WTC11 (cell line): Measurements from ENCODE around the gene PRKCB.

Experiments used
- CREB1 ChIP-seq: sonication (generic); formaldehyde crosslinking; IDR thresholded peaks from 2 replicates; pipeline ENCODE4 v1.8.0; 2023; ENCODE audit warnings: mild to moderate bottlenecking, missing genetic modification reagents
- KAT7 ChIP-seq: sonication (generic); formaldehyde crosslinking; IDR thresholded peaks from 2 replicates; pipeline ENCODE4 v1.8.1; 2023; ENCODE audit warnings: missing genetic modification reagents, mild to moderate bottlenecking, borderline replicate concordance
- MXD4 ChIP-seq: fragments of 250-450 bp; sonication (Bioruptor Pico); IDR thresholded peaks from 2 replicates; pipeline ENCODE4 v1.8.0; 2021; ENCODE audit warnings: mild to moderate bottlenecking, moderate library complexity, borderline replicate concordance
- SP1 ChIP-seq: sonication (generic); formaldehyde crosslinking; conservative IDR thresholded peaks from 2 replicates; pipeline ENCODE4 v1.8.1; 2022; ENCODE audit warnings: missing genetic modification reagents
- TF ChIP-seq, protein P1 (sequence below): sonication (generic); formaldehyde crosslinking; IDR thresholded peaks from 2 replicates; pipeline ENCODE4 v1.8.1; 2023; ENCODE audit warnings: mild to moderate bottlenecking, moderate library complexity, missing genetic modification reagents
- TF ChIP-seq, protein P2 (sequence below): fragments of 200-600 bp; IDR thresholded peaks from 2 replicates; pipeline ENCODE4 v1.8.0; 2022; ENCODE audit warnings: antibody characterized with exemption
- TF ChIP-seq, protein P3 (sequence below): sonication (generic); formaldehyde crosslinking; IDR thresholded peaks from 2 replicates; pipeline ENCODE4 v1.8.1; 2022; ENCODE audit warnings: missing genetic modification reagents, borderline replicate concordance
- TF ChIP-seq, protein P4 (sequence below): sonication (generic); formaldehyde crosslinking; conservative IDR thresholded peaks from 2 replicates; pipeline ENCODE4 v1.8.1; 2022; ENCODE audit warnings: mild to moderate bottlenecking, missing genetic modification reagents
- TF ChIP-seq, protein P5 (sequence below): sonication (generic); formaldehyde crosslinking; IDR thresholded peaks from 2 replicates; pipeline ENCODE4 v1.8.1; 2023; ENCODE audit warnings: mild to moderate bottlenecking, missing genetic modification reagents, moderate library complexity

- TF ChIP-seq, protein P1, sequence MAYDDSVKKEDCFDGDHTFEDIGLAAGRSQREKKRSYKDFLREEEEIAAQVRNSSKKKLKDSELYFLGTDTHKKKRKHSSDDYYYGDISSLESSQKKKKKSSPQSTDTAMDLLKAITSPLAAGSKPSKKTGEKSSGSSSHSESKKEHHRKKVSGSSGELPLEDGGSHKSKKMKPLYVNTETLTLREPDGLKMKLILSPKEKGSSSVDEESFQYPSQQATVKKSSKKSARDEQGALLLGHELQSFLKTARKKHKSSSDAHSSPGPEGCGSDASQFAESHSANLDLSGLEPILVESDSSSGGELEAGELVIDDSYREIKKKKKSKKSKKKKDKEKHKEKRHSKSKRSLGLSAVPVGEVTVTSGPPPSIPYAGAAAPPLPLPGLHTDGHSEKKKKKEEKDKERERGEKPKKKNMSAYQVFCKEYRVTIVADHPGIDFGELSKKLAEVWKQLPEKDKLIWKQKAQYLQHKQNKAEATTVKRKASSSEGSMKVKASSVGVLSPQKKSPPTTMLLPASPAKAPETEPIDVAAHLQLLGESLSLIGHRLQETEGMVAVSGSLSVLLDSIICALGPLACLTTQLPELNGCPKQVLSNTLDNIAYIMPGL (CRISPR knock-in tag) = no peak
- TF ChIP-seq, protein P2, sequence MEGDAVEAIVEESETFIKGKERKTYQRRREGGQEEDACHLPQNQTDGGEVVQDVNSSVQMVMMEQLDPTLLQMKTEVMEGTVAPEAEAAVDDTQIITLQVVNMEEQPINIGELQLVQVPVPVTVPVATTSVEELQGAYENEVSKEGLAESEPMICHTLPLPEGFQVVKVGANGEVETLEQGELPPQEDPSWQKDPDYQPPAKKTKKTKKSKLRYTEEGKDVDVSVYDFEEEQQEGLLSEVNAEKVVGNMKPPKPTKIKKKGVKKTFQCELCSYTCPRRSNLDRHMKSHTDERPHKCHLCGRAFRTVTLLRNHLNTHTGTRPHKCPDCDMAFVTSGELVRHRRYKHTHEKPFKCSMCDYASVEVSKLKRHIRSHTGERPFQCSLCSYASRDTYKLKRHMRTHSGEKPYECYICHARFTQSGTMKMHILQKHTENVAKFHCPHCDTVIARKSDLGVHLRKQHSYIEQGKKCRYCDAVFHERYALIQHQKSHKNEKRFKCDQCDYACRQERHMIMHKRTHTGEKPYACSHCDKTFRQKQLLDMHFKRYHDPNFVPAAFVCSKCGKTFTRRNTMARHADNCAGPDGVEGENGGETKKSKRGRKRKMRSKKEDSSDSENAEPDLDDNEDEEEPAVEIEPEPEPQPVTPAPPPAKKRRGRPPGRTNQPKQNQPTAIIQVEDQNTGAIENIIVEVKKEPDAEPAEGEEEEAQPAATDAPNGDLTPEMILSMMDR = no peak
- TF ChIP-seq, protein P3, sequence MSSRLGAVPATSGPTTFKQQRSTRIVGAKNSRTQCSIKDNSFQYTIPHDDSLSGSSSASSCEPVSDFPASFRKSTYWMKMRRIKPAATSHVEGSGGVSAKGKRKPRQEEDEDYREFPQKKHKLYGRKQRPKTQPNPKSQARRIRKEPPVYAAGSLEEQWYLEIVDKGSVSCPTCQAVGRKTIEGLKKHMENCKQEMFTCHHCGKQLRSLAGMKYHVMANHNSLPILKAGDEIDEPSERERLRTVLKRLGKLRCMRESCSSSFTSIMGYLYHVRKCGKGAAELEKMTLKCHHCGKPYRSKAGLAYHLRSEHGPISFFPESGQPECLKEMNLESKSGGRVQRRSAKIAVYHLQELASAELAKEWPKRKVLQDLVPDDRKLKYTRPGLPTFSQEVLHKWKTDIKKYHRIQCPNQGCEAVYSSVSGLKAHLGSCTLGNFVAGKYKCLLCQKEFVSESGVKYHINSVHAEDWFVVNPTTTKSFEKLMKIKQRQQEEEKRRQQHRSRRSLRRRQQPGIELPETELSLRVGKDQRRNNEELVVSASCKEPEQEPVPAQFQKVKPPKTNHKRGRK (CRISPR knock-in tag) = no peak
- TF ChIP-seq, protein P4, sequence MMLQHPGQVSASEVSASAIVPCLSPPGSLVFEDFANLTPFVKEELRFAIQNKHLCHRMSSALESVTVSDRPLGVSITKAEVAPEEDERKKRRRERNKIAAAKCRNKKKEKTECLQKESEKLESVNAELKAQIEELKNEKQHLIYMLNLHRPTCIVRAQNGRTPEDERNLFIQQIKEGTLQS = no peak
- TF ChIP-seq CREB1 (CRISPR knock-in tag) (no peak), SP1 (no peak), KAT7 (CRISPR knock-in tag) (no peak), MXD4 (no peak)
- TF ChIP-seq, protein P5, sequence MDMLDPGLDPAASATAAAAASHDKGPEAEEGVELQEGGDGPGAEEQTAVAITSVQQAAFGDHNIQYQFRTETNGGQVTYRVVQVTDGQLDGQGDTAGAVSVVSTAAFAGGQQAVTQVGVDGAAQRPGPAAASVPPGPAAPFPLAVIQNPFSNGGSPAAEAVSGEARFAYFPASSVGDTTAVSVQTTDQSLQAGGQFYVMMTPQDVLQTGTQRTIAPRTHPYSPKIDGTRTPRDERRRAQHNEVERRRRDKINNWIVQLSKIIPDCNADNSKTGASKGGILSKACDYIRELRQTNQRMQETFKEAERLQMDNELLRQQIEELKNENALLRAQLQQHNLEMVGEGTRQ (CRISPR knock-in tag) = no peak
These were observed 4.5 kb downstream of the PRKCB start for GRCh38 chr16:23840310-23840709.
